Kidney (tissue), 14 donors: ENCODE measurements around the gene OR52E4. TPM values are rescaled to one million over a fixed set of nuclear protein-coding genes. Genes with fewer than 3 reads are reported as not detected.

Source experiments
- DNase-seq, 5 donors: peaks; one replicate each; pipeline ENCODE4 v3.0.0-alpha.2; 2013 to 2020
- FAIRE-seq: peaks from 2 replicates; lab custom pipeline; 2012; peaks lifted over from hg19 to GRCh38; lab: Jason Lieb, UNC
- H3K27ac ChIP-seq, 2 donors: one replicate each; pipeline ENCODE4 v1.7.0; 2013; ENCODE audit warnings: low read depth in 2 of 2, low read length in 2 of 2, inconsistent platforms in 1 of 2
- H3K27me3 ChIP-seq: one replicate; pipeline ENCODE4 v1.7.1; 2013; ENCODE audit warnings: low read length, inconsistent platforms; ENCODE audit not compliant: control insufficient read depth, insufficient read depth
- H3K36me3 ChIP-seq, 3 donors: one replicate each; pipeline versions ENCODE4 v1.7.0 to v1.7.1; 2013; ENCODE audit warnings: low read length in 3 of 3, control low read depth in 1 of 3, inconsistent platforms in 1 of 3; ENCODE audit not compliant: insufficient read depth in 3 of 3, control insufficient read depth in 2 of 3
- H3K4me1 ChIP-seq, 3 donors: one replicate each; pipeline versions ENCODE4 v1.7.0 to v1.7.1; 2013; ENCODE audit warnings: low read length in 3 of 3, inconsistent platforms in 1 of 3, low read depth in 1 of 3; ENCODE audit not compliant: control insufficient read depth in 2 of 3, insufficient read depth in 2 of 3
- H3K4me3 ChIP-seq, 3 donors: one replicate each; pipeline versions ENCODE4 v1.7.0 to v1.8.1; 2013; ENCODE audit warnings: low read length in 3 of 3, control low read depth in 1 of 3, inconsistent platforms in 1 of 3
- H3K9ac ChIP-seq, 3 donors: one replicate each; pipeline versions ENCODE4 v1.7.0 to v1.7.1; 2013; ENCODE audit warnings: low read length in 3 of 3, control low read depth in 1 of 3, inconsistent platforms in 1 of 3
- H3K9me3 ChIP-seq, 3 donors: one replicate each; pipeline versions ENCODE4 v1.7.0 to v1.7.1; 2013; ENCODE audit warnings: low read length in 3 of 3, control low read depth in 1 of 3, inconsistent platforms in 1 of 3; ENCODE audit not compliant: control insufficient read depth in 2 of 3, insufficient read depth in 1 of 3
- CTCF ChIP-seq: IDR thresholded peaks from 3 replicates; pipeline ENCODE4 v1.5.1; 2012; ENCODE audit warnings: mild to moderate bottlenecking, moderate library complexity, borderline replicate concordance; ENCODE audit not compliant: insufficient read depth; ENCODE audit errors: extremely low read depth
- intact Hi-C: fragments of 100-400 bp; cut with DNase I; formaldehyde crosslinking; loops from one replicate; pipeline ENCODE4 v1.11.1; 2022
- polyA plus RNA-seq: library from polyadenylated mRNA; stranded (reverse); fragments of 350-450 nt; fragmentation: Illumina TruSeq; extraction: RNeasy Lipid Tissue Mini Kit (QIAGEN cat#74804); gene quantifications from one replicate; pipeline ENCODE4 v1.2.3, GENCODE V29; 2014; ENCODE audit warnings: low read depth, low replicate concordance; ENCODE audit not compliant: insufficient read depth
- total RNA-seq: library from RNA; stranded (reverse); fragmentation: NEBNext Ultra II Directional; extraction: Animal tissue kit (Norgen Biotek cat#: 25700); gene quantifications from one replicate; pipeline ENCODE4 v1.2.1, GENCODE V29; 2021
- donor health status: control.
- donor health status: control.
- donor health status: control.
- donor health status: control.
- donor health status: control.
- donor health status: DM: yes; HTN: yes; CAD: no.
- donor health status: Normal renal cell carcinoma (clear cell type).

OR52E4 gene
- total and polyA plus RNA-seq, 2 donors from 2014 or later: not detected

- FAIRE-seq (no peak), DNase-seq (no peak)
- TF ChIP-seq CTCF: no peak
- no peaks in the 10 kb centered on the region for H3K4me1 ChIP-seq
- intact Hi-C loops: no loop called here
- no peaks in the 10 kb centered on the region for H3K36me3 ChIP-seq
- H3K27me3 ChIP-seq: no peaks in the 10 kb centered on the region
- H3K4me3 ChIP-seq: no peak overlapping the region
- H3K9me3 ChIP-seq: no peaks in the 10 kb centered on the region
- no peak overlapping the region for H3K27ac ChIP-seq
- no peak overlapping the region for H3K9ac ChIP-seq
Measured at GRCh38 chr11:5881756-5882155, 1.3 kb downstream of the OR52E4 start.

- no peak for FAIRE-seq
Measured at GRCh38 chr11:5887172-5887571, 6.7 kb downstream of the OR52E4 start.

DNA sequence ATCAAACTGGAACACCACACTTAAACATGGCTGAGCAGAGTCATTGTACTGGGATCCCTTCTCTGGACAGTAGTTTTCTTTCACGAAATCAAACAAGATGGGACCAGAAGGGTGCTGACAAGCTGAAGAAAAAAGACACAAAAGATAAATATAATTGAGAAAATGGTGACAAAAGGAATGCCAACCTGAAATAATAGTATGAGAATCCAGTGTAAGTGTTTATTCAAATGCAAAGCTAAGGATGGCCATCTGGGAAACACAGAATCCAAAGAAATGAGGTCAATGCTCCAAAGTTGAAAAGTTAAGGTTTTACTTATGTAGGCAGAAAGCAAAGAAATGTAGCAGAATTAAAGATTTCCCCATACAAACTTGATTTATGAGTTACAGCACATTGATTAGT, 7.2 kb downstream of the OR52E4 start:
- Histone ChIP-seq H3K27ac (no peak overlapping the region), H3K4me1 (no peaks in the 10 kb centered on the region), H3K27me3 (no peaks in the 10 kb centered on the region), H3K9me3 (no peaks in the 10 kb centered on the region), H3K36me3 (no peaks in the 10 kb centered on the region), H3K4me3 (no peak overlapping the region), H3K9ac (no peak overlapping the region)
- TF ChIP-seq CTCF: no peak
- intact Hi-C loops: no loop called here
- FAIRE-seq (no peak), DNase-seq (no peak)

More at GRCh38 chr11:5887172-5887571, 6.7 kb downstream of the OR52E4 start:
- Histone ChIP-seq H3K4me1 (no peaks in the 10 kb centered on the region), H3K27me3 (no peaks in the 10 kb centered on the region), H3K36me3 (no peaks in the 10 kb centered on the region), H3K9me3 (no peaks in the 10 kb centered on the region), H3K4me3 (no peak overlapping the region), H3K9ac (no peak overlapping the region), H3K27ac (no peak overlapping the region)
- no peak for DNase-seq
- TF ChIP-seq CTCF: no peak
- intact Hi-C loops: no loop called here

DNA sequence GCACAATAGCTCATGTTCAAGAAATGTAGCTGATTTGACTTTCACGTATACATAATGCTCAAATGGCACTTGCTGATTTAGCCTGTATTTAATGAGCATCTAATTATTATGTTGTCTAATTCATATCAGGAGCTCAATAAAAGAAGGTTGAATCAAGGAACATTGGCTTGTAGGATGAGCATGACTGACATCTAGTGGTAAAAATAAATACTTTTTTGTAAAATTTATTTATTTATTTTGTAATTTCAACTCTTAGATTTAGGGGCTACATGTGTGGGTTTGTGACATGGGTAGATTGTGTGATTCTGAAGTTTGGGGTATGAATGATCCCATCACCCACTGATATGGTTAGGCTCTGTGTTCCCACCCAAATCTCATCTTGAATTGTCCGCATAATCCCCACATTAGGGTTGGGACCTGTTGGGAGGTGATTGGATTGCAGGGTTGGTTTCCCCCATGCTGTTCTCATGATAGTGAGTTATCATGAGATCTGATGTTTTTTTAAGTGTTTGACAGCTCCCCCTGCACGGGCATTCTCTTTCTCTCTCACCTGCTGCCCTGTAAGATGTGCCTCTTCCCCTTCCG, 10.9 kb downstream of the OR52E4 start:
- H3K27ac ChIP-seq: no peak overlapping the region

More for the DNA sequence above, 10.9 kb downstream of the OR52E4 start:
- DNase-seq: peak in 1 of 5 donors; percentile 9
- H3K27me3 ChIP-seq: no peaks in the 10 kb centered on the region
- H3K9ac ChIP-seq: no peak overlapping the region
- no peak overlapping the region for H3K4me3 ChIP-seq
- H3K4me1 ChIP-seq: no peaks in the 10 kb centered on the region
- peak; percentile 57 for FAIRE-seq
- no peak for TF ChIP-seq CTCF
- no peaks in the 10 kb centered on the region for H3K36me3 ChIP-seq
- H3K9me3 ChIP-seq: no peaks in the 10 kb centered on the region
- intact Hi-C loops: no loop called here
